OCI-LY3 (cell line): ENCODE results near the gene KRT74.

Experiments
- CTCF ChIP-seq: fragments of 200-600, 300-600 bp; sonication (generic); IDR thresholded peaks from 2 replicates; pipeline ENCODE4 v1.5.1; 2014; ENCODE audit warnings: antibody characterized with exemption, low read length, low read depth
- EZH2phosphoT487 ChIP-seq: fragments of 200-600 bp; shearing (Covaris generic); IDR thresholded peaks from 2 replicates; pipeline ENCODE4 v1.6.1; 2018; ENCODE audit warnings: antibody characterized with exemption, mixed run types, low read depth

DNA sequence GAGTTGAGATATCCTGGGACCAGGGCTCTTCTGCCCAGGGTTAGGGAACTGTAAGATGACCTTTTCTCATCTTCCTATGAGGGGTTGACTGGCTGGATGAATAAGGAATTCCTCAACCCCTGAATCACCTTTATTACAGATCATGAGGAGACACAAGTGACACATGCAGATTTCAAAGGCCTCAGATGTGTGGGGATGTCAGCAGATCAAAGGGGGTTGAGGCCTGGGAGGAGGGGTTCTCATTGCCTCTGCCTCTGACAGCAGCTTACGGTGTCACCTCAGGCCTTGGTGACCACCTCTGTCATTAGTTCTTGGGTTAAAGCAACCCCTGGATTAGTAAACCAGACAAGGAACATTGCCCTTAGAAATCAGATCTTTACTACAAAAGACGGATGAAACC is 29.7 kb upstream of the KRT74 start:
- TF ChIP-seq CTCF (no peak), EZH2phosphoT487 (no peak)
